Measurements from ENCODE around the gene RYR3.

Gene RYR3

GRCh38 chr15:33700695-33701303 is 390.0 kb downstream of the RYR3 start:
- H3K9me3 ChIP-seq = no peaks in the 10 kb centered on the region

GRCh38 chr15:33701304-33701696 is 390.5 kb downstream of the RYR3 start:
- H3K27me3 ChIP-seq = no peaks in the 10 kb centered on the region
- H3K27ac ChIP-seq = no peak overlapping the region
- no peaks in the 10 kb centered on the region for H3K9me3 ChIP-seq
- TF ChIP-seq CTCF (IDR thresholded peaks at IDR 0.05) = no peak
- no peaks in the 10 kb centered on the region for H3K36me3 ChIP-seq
- H3K4me1 ChIP-seq (ENCODE audit: control insufficient read depth in 1 of 2, insufficient read depth in 1 of 2, low read depth in 1 of 2, low read length in 1 of 2) = no peaks in the 10 kb centered on the region
- no peak overlapping the region for H3K4me3 ChIP-seq (ENCODE audit: low read depth in 1 of 2, low read length in 1 of 2)

More at GRCh38 chr15:33700695-33701303, 390.0 kb downstream of the RYR3 start:
- TF ChIP-seq CTCF (IDR thresholded peaks at IDR 0.05) = peak; percentile 37
- Histone ChIP-seq H3K4me3 (ENCODE audit: low read depth in 1 of 2, low read length in 1 of 2) (no peak overlapping the region), H3K36me3 (no peaks in the 10 kb centered on the region), H3K27me3 (no peaks in the 10 kb centered on the region), H3K27ac (no peak overlapping the region), H3K4me1 (ENCODE audit: control insufficient read depth in 1 of 2, insufficient read depth in 1 of 2, low read depth in 1 of 2, low read length in 1 of 2) (no peaks in the 10 kb centered on the region)

GRCh38 chr15:33706173-33706572 is 395.4 kb downstream of the RYR3 start:
- H3K27me3 ChIP-seq = no peaks in the 10 kb centered on the region
- no peaks in the 10 kb centered on the region for H3K4me1 ChIP-seq (ENCODE audit: control insufficient read depth in 1 of 2, insufficient read depth in 1 of 2, low read depth in 1 of 2, low read length in 1 of 2)
- H3K9me3 ChIP-seq = no peaks in the 10 kb centered on the region
- H3K4me3 ChIP-seq (ENCODE audit: low read depth in 1 of 2, low read length in 1 of 2) = no peak overlapping the region
- no peak for TF ChIP-seq CTCF (IDR thresholded peaks at IDR 0.05)
- H3K36me3 ChIP-seq = no peaks in the 10 kb centered on the region
- H3K27ac ChIP-seq = no peak overlapping the region

- Histone ChIP-seq H3K4me3 (ENCODE audit: low read depth in 1 of 2, low read length in 1 of 2) (no peak overlapping the region), H3K36me3 (no peaks in the 10 kb centered on the region), H3K9me3 (no peaks in the 10 kb centered on the region), H3K4me1 (ENCODE audit: control insufficient read depth in 1 of 2, insufficient read depth in 1 of 2, low read depth in 1 of 2, low read length in 1 of 2) (no peaks in the 10 kb centered on the region), H3K27ac (no peak overlapping the region), H3K27me3 (no peaks in the 10 kb centered on the region)
- no peak for TF ChIP-seq CTCF (IDR thresholded peaks at IDR 0.05)
These were observed 400.0 kb downstream of the RYR3 start for GRCh38 chr15:33710748-33711147.

- no peak for TF ChIP-seq CTCF (IDR thresholded peaks at IDR 0.05)
- no peak overlapping the region for H3K27ac ChIP-seq
These were observed 405.3 kb downstream of the RYR3 start for GRCh38 chr15:33716025-33716424.

More at GRCh38 chr15:33716025-33716424, 405.3 kb downstream of the RYR3 start:
- H3K27me3 ChIP-seq = no peaks in the 10 kb centered on the region
- H3K36me3 ChIP-seq = no peaks in the 10 kb centered on the region
- H3K9me3 ChIP-seq = no peaks in the 10 kb centered on the region
- H3K4me1 ChIP-seq (ENCODE audit: control insufficient read depth in 1 of 2, insufficient read depth in 1 of 2, low read depth in 1 of 2, low read length in 1 of 2) = no peaks in the 10 kb centered on the region
- no peak overlapping the region for H3K4me3 ChIP-seq (ENCODE audit: low read depth in 1 of 2, low read length in 1 of 2)

Data from neutrophil (primary cell).